ENCODE measurements around the gene C16orf89.

Gene C16orf89

GRCh38 chr16:5017678-5017969 is 48.1 kb downstream of the C16orf89 start:
- DNase-seq (ENCODE audit: low read depth in 2 of 2): no peak
- TF ChIP-seq, protein P1, sequence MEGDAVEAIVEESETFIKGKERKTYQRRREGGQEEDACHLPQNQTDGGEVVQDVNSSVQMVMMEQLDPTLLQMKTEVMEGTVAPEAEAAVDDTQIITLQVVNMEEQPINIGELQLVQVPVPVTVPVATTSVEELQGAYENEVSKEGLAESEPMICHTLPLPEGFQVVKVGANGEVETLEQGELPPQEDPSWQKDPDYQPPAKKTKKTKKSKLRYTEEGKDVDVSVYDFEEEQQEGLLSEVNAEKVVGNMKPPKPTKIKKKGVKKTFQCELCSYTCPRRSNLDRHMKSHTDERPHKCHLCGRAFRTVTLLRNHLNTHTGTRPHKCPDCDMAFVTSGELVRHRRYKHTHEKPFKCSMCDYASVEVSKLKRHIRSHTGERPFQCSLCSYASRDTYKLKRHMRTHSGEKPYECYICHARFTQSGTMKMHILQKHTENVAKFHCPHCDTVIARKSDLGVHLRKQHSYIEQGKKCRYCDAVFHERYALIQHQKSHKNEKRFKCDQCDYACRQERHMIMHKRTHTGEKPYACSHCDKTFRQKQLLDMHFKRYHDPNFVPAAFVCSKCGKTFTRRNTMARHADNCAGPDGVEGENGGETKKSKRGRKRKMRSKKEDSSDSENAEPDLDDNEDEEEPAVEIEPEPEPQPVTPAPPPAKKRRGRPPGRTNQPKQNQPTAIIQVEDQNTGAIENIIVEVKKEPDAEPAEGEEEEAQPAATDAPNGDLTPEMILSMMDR (IDR thresholded peaks at IDR 0.05; ENCODE audit: low read depth, low read length): no peak
- no peak overlapping the region for H3K4me3 ChIP-seq (replicated peaks in 1 of 2; ENCODE audit: low read depth in 2 of 2, low read length in 2 of 2)

- no peak overlapping the region for H3K4me3 ChIP-seq (replicated peaks in 1 of 2; ENCODE audit: low read depth in 2 of 2, low read length in 2 of 2)
- TF ChIP-seq, protein P1 (IDR thresholded peaks at IDR 0.05; ENCODE audit: low read depth, low read length): no peak
- DNase-seq (ENCODE audit: low read depth in 2 of 2): no peak
These were observed 48.6 kb downstream of the C16orf89 start for GRCh38 chr16:5016967-5017677.

DNA sequence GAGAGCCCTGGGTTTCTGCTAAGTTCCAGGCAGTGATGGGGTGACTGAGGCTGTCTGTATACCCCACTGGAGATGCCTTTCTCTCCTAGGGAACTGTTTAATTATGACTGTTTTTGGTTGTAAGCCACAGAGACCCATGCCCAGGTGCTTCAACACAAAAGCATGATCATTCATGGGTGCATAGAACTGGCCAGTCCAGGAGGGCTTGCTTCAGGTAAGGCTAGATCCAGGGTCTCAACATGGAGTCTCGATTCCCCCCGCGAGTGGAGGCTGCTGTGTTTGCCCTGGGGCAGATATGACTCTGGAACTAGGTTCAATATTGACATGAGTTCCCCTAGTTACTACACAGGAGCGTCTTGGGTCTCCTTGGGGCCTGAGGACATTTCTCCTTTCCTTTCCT is 49.9 kb downstream of the C16orf89 start:
- H3K4me3 ChIP-seq (replicated peaks in 1 of 2; ENCODE audit: low read depth in 2 of 2, low read length in 2 of 2): no peak overlapping the region
- no peak for DNase-seq (ENCODE audit: low read depth in 2 of 2)
- TF ChIP-seq, protein P1 (IDR thresholded peaks at IDR 0.05; ENCODE audit: low read depth, low read length): no peak

DNA sequence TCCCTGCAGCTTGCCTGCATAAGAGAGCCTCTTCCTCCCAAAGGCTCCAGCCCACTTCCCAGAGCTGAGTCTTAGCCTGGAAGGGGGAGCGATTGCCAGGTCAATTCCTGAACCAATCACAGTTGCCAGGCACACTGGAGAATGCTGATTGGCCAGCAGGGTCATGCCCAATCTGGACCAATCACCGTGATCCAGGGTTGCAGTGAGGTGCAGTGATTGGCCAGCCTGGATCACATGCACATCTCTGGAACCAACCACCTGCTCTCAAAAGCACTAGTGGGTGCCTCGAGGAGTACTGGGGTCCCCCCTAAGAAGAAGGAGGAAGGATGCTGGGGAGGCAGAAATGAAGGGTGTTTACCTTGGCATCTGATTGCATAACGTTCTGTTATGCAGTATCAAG is 50.4 kb downstream of the C16orf89 start:
- TF ChIP-seq, protein P1 (IDR thresholded peaks at IDR 0.05; ENCODE audit: low read depth, low read length): no peak
- no peak overlapping the region for H3K4me3 ChIP-seq (replicated peaks in 1 of 2; ENCODE audit: low read depth in 2 of 2, low read length in 2 of 2)
- DNase-seq (ENCODE audit: low read depth in 2 of 2): no peak

DNA sequence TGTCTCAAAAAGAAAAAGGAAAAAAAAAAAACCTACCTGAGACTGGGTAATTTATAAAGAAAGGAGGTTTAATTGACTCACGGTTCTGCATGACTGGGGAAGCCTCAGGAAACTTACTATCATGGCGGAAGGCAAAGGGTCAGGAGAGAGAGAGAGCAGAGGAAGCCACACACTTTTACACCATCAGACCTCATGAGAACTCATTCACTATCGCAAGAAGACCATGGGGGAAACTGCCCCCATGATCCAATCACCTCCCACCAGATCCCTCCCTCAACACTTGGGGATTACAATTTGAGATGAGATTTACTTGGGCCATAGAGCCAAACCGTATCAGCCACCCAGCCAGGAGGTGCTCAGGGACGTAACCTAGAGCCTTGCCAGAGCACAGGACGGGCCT is 52.9 kb downstream of the C16orf89 start:
- TF ChIP-seq, protein P1 (IDR thresholded peaks at IDR 0.05; ENCODE audit: low read depth, low read length): no peak
- DNase-seq (ENCODE audit: low read depth in 2 of 2): no peak

GRCh38 chr16:5011637-5012036 is 54.1 kb downstream of the C16orf89 start:
- no peak for DNase-seq (ENCODE audit: low read depth in 2 of 2)
- TF ChIP-seq, protein P1 (IDR thresholded peaks at IDR 0.05; ENCODE audit: low read depth, low read length): no peak

More for the DNA sequence above, 52.9 kb downstream of the C16orf89 start:
- no peak overlapping the region for H3K4me3 ChIP-seq (replicated peaks in 1 of 2; ENCODE audit: low read depth in 2 of 2, low read length in 2 of 2)

More at GRCh38 chr16:5011637-5012036, 54.1 kb downstream of the C16orf89 start:
- H3K4me3 ChIP-seq (replicated peaks in 1 of 2; ENCODE audit: low read depth in 2 of 2, low read length in 2 of 2): no peak overlapping the region

Measured in cardiac fibroblast (primary cell).